NCI-H748 (cell line): ENCODE results near the gene CCPG1.
"Not testable (repeated sequence)": the region's sequence is repeated elsewhere in the genome, so short reads cannot be mapped to it uniquely, and the experiment has no call there.

ENCODE experiments used
- DNase-seq: peaks from one replicate; lab custom pipeline; 2025; ENCODE audit not compliant: unreplicated experiment; lab: John Stamatoyannopoulos, UW

The CCPG1 gene

DNA sequence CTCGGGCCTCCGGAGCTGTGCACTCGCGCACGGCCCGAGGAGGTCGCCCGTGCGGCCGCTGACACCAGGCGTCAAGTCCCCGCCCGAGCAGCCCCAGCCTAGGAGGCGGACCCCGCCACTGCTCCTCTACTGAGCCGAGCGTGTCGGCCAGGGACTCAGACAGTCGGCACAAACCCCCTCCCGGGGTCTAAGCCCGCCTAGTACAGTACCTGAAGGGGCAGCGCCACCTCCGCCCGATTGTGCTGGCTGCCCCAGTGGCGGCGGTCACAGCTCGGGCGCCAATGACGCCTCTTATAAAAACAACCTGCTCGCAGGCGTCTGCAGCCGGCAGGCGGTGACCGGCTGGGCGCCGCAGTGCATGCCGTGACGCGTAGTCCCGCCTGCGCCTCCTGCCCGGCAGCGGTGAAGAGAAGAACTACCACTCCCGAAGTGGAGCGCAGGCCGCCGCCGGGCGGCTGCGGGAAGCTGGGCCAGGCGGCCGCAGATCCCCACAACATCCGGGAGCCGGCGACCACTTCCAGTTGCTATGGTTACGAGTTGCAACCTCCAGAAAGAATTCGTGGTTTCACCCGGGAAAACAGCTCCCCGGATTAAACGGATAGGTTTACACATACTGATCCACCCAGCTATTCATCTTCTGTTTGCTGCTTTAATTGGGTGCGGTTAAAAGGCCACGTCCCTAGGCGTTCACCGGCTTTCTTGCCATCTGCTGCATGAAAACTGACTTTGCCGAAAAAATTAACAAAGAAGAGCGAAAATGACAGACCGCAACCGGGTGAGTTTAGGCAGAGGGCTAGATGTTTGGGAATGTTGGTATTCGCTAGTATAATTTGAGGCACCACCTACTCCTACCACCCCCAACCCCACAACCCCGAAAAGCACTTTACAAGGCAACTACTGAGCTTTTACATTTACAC, at the start of gene CCPG1, which contains the start of gene PIERCE2:
TSS of gene CCPG1 (minus strand) at position 348 of the 917 bp plus-strand sequence. CDS start 18,935 bp downstream, outside the sequence.
TSS of gene PIERCE2 (plus strand) at position 484 of the 917 bp plus-strand sequence. CDS start at position 758, 274 bp downstream.
- DNase-seq, result peak; percentile 94

GRCh38 chr15:55457401-55458022, 49.4 kb upstream of the CCPG1 start:
- DNase-seq, result peak; percentile 77

GRCh38 chr15:55447030-55447394, 38.9 kb upstream of the CCPG1 start:
- not testable (repeated sequence) for DNase-seq

DNA sequence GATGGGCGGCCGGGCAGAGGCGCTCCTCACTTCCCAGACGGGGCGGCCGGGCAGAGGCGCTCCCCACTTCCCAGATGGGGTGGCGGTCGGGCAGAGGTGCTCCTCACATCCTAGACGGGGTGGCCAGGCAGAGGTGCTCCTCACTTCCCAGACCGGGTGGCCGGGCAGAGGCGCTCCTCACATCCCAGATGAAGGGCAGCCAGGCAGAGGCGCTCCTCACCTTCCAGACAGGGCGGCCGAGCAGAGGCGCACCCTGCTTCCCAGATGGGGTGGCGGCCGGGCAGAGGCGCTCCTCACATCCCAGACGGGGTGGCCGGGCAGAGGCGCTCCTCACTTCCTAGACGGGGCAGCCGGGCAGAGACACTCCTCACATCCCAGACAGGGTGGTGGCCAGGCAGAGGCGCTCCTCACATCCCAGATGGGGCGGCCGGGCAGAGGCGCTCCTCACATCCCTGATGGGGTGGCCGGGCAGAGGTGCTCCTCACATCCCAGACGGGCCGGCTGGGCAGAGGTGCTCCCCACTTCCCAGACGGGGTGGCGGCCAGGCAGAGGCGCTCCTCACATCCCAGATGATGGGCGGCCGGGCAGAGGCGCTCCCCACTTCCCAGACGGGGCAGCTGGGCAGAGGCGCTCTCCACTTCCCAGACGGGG, 38.3 kb upstream of the CCPG1 start:
- DNase-seq, result not testable (repeated sequence)

GRCh38 chr15:55445936-55446335, 37.8 kb upstream of the CCPG1 start:
- not testable (repeated sequence) for DNase-seq

GRCh38 chr15:55443141-55443540, 35.0 kb upstream of the CCPG1 start:
- not testable (repeated sequence) for DNase-seq

DNA sequence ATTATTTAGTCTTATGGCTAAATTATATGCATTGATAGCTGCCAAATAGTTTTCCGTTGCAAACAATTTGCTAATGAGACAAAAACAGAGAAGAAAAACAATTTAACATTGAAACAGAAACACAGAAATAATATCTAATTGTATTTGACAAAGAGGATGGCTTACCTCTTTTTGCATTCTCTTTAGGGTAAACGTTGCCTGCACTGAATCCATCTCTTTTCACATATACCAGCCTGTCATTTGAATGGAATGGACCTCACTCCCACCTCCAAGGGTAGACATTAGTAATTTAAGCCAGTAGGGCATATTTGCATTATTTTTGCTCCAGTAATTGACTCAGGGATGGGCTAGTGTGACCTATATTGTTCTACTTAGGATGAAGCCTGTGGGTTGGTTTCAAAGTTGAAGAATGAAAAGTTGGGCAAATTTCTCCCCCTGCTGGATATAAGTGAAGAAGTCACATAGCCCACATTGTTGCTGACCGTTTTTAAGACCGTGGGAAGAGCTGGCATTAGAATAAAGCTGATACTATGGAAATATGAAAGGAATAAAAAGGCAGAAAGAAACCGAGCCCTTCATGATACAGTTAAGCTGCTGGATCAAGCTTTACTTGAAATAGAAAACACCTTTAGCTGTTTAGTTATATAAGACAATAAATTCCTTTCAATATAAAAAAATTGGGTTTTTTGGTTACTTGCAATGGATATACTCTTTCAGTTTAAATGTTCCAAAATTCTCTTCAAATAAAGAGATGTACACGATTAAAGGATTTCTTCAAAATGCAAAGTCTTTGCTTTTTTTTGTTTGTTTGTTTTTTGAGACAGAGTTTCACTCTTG, 27.0 kb upstream of the CCPG1 start:
- DNase-seq, result peak; percentile 41

DNA sequence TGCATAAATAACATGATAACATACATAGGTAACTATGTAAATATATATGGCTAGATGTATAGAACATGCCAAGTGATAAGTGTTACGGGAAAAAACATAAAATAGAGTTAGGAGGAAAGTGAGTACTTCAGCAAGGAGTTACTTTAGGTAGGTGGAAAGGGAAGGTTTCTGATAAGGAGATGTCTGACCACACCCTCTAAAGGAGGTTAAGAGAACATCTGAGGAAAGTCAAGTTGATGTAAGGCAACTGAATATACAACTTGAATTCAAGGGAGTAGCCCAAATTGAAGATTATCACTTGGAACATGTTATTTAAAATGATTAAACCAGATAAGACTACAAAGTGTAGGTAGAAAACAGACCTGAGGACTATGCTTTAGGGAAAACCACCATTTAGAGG, 13.9 kb upstream of the CCPG1 start:
- DNase-seq, result no peak

DNA sequence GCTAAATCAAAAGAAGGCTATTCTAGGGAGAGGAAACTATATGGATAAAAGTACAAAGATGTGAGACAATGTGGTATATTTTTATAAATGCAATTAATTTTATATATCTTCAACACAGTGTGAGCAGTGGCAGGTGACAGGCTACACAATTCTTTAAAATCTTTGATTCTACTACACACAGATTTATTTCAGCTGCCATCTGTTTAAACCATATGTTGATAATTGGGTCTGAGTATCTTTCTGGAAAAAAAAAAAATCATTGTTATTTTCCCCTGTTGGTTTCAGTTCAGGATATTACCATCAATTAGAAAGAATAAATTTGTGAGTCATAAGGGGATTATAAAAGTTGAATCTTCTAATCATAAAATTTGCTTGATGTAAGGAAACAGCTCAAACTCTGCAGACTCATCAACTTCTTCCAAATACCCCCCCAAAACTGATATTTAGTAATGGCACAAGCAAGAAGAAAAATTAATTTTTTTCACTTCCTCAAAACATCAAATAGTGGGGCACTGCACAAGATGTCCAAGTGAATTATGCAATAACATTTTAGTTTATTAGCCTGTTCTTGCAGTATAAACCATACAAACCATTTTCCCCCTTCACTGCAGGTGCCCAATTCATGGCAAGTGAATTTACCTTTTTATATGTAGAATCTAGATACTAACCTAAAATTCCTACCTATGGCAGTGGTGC, 12.2 kb upstream of the CCPG1 start:
- DNase-seq, result no peak

- DNase-seq, result not testable (repeated sequence)
Measured at GRCh38 chr15:55417678-55418077, 9.5 kb upstream of the CCPG1 start.

DNA sequence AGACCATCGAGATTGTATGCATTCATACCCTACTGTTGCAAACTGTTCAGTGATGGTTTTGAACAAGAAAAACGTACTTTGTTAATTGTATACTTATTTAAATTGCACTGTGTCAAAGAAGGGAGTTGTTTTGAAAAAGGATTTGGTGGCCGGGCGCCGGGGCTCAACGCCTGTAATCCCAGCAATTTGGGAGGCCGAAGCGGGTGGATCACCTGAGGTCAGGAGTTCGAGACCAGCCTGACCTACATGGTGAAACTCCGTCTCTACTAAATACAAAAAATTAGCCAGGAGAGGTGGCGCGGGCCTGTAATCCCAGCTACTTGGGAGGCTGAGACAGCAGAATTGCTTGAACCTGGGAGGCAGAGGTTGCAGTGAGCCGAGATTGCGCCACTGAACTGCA, 817 bp upstream of the CCPG1 start:
- DNase-seq, result not testable (repeated sequence)

- DNase-seq, result no peak
Measured at GRCh38 chr15:55407498-55408011, 604 bp downstream of the CCPG1 start.

- DNase-seq, result no peak
Measured at GRCh38 chr15:55403531-55403930, 4.6 kb downstream of the CCPG1 start.

- DNase-seq, result no peak
Measured at GRCh38 chr15:55402707-55403106, 5.5 kb downstream of the CCPG1 start.

GRCh38 chr15:55401786-55402246, 6.3 kb downstream of the CCPG1 start:
- DNase-seq, result no peak

DNA sequence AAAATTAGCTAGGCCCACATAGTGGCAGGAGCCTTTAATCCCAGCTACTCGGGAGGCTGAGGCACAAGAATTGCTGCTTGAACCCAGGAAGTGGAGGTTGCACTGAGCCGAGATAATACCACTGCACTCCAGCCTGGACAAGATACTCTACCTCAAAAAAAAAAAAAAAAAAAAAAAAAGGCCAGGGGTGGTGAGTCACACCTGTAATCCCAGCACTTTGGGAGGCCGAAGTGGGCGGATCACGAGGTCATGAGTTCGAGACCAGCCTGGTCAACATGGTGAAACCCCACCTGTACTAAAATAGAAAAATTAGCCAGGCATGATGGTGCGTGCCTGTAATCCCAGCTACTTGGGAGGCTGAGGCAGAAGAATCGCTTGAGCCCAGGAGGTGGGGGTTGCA, 8.1 kb downstream of the CCPG1 start:
- DNase-seq, result not testable (repeated sequence)

DNA sequence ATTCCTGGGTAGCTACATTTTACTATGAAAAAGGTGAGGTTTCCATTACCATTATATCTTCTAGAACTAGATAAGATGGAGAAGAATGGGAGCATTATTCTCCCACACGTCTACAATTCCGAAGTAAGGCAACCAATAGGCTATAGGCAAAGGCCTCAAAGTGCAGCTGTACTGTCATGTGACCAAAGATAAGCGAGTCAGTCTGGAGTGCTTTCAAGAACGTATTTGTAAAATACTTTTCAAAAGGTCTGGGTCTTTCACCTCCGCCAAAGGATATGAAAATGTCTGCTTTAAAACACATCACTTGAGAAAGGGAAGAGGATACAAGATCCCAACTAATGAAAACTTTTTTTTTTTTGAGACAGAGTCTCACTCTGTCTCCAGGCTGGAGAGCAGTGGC, 9.9 kb downstream of the CCPG1 start:
- no peak for DNase-seq

- DNase-seq, result no peak
Measured at GRCh38 chr15:55394694-55395093, 13.5 kb downstream of the CCPG1 start.

- DNase-seq, result no peak
Measured at GRCh38 chr15:55389264-55389607, 18.9 kb downstream of the CCPG1 start.

GRCh38 chr15:55387027-55387426, 21.1 kb downstream of the CCPG1 start:
- DNase-seq, result no peak
